Astrocyte of the cerebellum (primary cell): ENCODE data around the gene DIP2B.

Source experiments
- DNase-seq: peaks from one replicate; pipeline ENCODE4 v3.0.0-alpha.2; 2011; ENCODE audit warnings: low read depth
- H3K4me3 ChIP-seq: 2 replicates; pipeline ENCODE4 v1.5.1; 2011; ENCODE audit warnings: mild to moderate bottlenecking, low read depth, low read length, moderate library complexity
- CTCF ChIP-seq: IDR thresholded peaks from 2 replicates; pipeline ENCODE4 v1.5.1; 2012; ENCODE audit warnings: low read length, low read depth, moderate library complexity, mild to moderate bottlenecking; ENCODE audit errors: missing control alignments
- in situ Hi-C: cut with HindIII; loops from 2 replicates; pipeline ENCODE4 v1.10.0; 2017; ENCODE audit warnings: low sequenced_read_pairs

Gene DIP2B

GRCh38 chr12:50612882-50613281 is 108.1 kb downstream of the DIP2B start:
- H3K4me3 ChIP-seq, result no peak overlapping the region
- DNase-seq, result no peak
- in situ Hi-C loops, result no loop called here
- TF ChIP-seq CTCF, result no peak

- H3K4me3 ChIP-seq, result no peak overlapping the region
- TF ChIP-seq CTCF, result no peak
- in situ Hi-C loops, result no loop called here
- no peak for DNase-seq
Observed at GRCh38 chr12:50613463-50613862, 108.7 kb downstream of the DIP2B start.

- in situ Hi-C loops, result no loop called here
- no peak overlapping the region for H3K4me3 ChIP-seq
- DNase-seq, result no peak
- no peak for TF ChIP-seq CTCF
Observed at GRCh38 chr12:50614167-50614759, 109.5 kb downstream of the DIP2B start.

- no peak for TF ChIP-seq CTCF
- no peak overlapping the region for H3K4me3 ChIP-seq
- DNase-seq, result no peak
- in situ Hi-C loops, result no loop called here
Observed at GRCh38 chr12:50615145-50615906, 110.5 kb downstream of the DIP2B start.

GRCh38 chr12:50615907-50616296 is 111.1 kb downstream of the DIP2B start:
- DNase-seq, result no peak

GRCh38 chr12:50617657-50618056 is 112.9 kb downstream of the DIP2B start:
- no peak overlapping the region for H3K4me3 ChIP-seq
- DNase-seq, result no peak
- in situ Hi-C loops, result no loop called here
- TF ChIP-seq CTCF, result no peak

More at GRCh38 chr12:50615907-50616296, 111.1 kb downstream of the DIP2B start:
- TF ChIP-seq CTCF, result no peak
- in situ Hi-C loops, result no loop called here
- no peak overlapping the region for H3K4me3 ChIP-seq
